ENCODE data around the gene ATP2A2. TPM values are rescaled to one million over a fixed set of nuclear protein-coding genes. Genes with fewer than 3 reads are reported as not detected.

ATP2A2 gene
- total and polyA plus RNA-seq, 7 donors, result 691 to 2,814 (median 1,378) TPM

- H3K4me1 ChIP-seq, result peaks cover 22% of the 10 kb centered on the region
- WGBS, 3 donors, result 45 to 54% (median 50%) methylated on average over 14 of the region's 14 CpGs
- H3K4me3 ChIP-seq, result peak overlapping the region; percentile 96
- DNase-seq (no peak), ATAC-seq (no peak)
- H3K27me3 ChIP-seq (ENCODE audit: insufficient read depth in 3 of 3, low read length in 2 of 3), result no peaks in the 10 kb centered on the region
- peak overlapping the region; percentile 96 for H3K27ac ChIP-seq
- intact Hi-C loops (cut with DNase I), result loop anchor here (5.0 to 10.0 kb wide), 3 partner anchors 57 to 175 kb away; no protein-coding TSS in a partner anchor
- H3K9me3 ChIP-seq, result no peaks in the 10 kb centered on the region
- H3K36me3 ChIP-seq (ENCODE audit: insufficient read depth in 1 of 2, low read depth in 1 of 2), result peaks cover 0 to 22% of the 10 kb centered on the region in 2 donors
- no peak for TF ChIP-seq CTCF (IDR thresholded peaks at IDR 0.05)
These were observed 1.3 kb upstream of the ATP2A2 start for GRCh38 chr12:110279566-110280375.

- peak overlapping the region; percentile 96 for H3K4me3 ChIP-seq
- intact Hi-C loops (cut with DNase I), result loop anchor here in 1 of 2 donors (5.0 kb wide), 1 partner anchor 173 kb away; no protein-coding TSS in a partner anchor
- H3K9me3 ChIP-seq, result no peaks in the 10 kb centered on the region
- peaks cover 0 to 28% of the 10 kb centered on the region in 2 donors for H3K36me3 ChIP-seq (ENCODE audit: insufficient read depth in 1 of 2, low read depth in 1 of 2)
- WGBS, 3 donors, result 1 to 3% (median 2%) methylated on average over 18 of the region's 18 CpGs
- ATAC-seq, result peak; percentile 24 to 63 (median 48)
- no peak for TF ChIP-seq CTCF (IDR thresholded peaks at IDR 0.05)
- no peaks in the 10 kb centered on the region for H3K27me3 ChIP-seq (ENCODE audit: insufficient read depth in 3 of 3, low read length in 2 of 3)
- peak overlapping the region; percentile 96 for H3K27ac ChIP-seq
- peaks cover 22% of the 10 kb centered on the region for H3K4me1 ChIP-seq
- DNase-seq, result peak; percentile 67 to 73
These were observed 662 bp upstream of the ATP2A2 start for GRCh38 chr12:110280392-110280778.

- peak overlapping the region; percentile 96 for H3K4me3 ChIP-seq
- DNase-seq (peak; percentile 62 to 73), ATAC-seq (peak; percentile 40 to 48 (median 46))
- H3K36me3 ChIP-seq (ENCODE audit: insufficient read depth in 1 of 2, low read depth in 1 of 2), result peaks cover 0 to 39% of the 10 kb centered on the region in 2 donors
- peak overlapping the region; percentile 96 for H3K27ac ChIP-seq
- H3K4me1 ChIP-seq, result peaks cover 22% of the 10 kb centered on the region
- no peak for TF ChIP-seq CTCF (IDR thresholded peaks at IDR 0.05)
- intact Hi-C loops (cut with DNase I), result loop anchor here in 1 of 2 donors (5.0 kb wide), 1 partner anchor 174 kb away; no protein-coding TSS in a partner anchor
- 0 to 1% (median 0%) methylated on average over 58 to 82 of the region's 82 CpGs for WGBS, 3 donors
- no peaks in the 10 kb centered on the region for H3K27me3 ChIP-seq (ENCODE audit: insufficient read depth in 3 of 3, low read length in 2 of 3)
- no peaks in the 10 kb centered on the region for H3K9me3 ChIP-seq
These were observed 677 bp downstream of the ATP2A2 start for GRCh38 chr12:110281549-110282299.

- Histone ChIP-seq H3K27ac (peak overlapping the region; percentile 96), H3K4me3 (peak overlapping the region; percentile 96), H3K9me3 (no peaks in the 10 kb centered on the region), H3K4me1 (peaks cover 22% of the 10 kb centered on the region), H3K36me3 (ENCODE audit: insufficient read depth in 1 of 2, low read depth in 1 of 2) (peaks cover 0 to 45% of the 10 kb centered on the region in 2 donors), H3K27me3 (ENCODE audit: insufficient read depth in 3 of 3, low read length in 2 of 3) (no peaks in the 10 kb centered on the region)
- DNase-seq (no peak), ATAC-seq (peak; percentile 19 to 40 (median 30))
- no peak for TF ChIP-seq CTCF (IDR thresholded peaks at IDR 0.05)
- 3 to 14% (median 9%) methylated on average over 8 of the region's 8 CpGs for WGBS, 3 donors
- intact Hi-C loops (cut with DNase I), result loop anchor here in 1 of 2 donors (5.0 kb wide), 1 partner anchor 175 kb away; no protein-coding TSS in a partner anchor
These were observed 1.3 kb downstream of the ATP2A2 start for GRCh38 chr12:110282300-110282860.

Data from psoas muscle (tissue), 8 donors.